HEK293T (cell line): Measurements from ENCODE around the gene CXCR2.
A peak's percentile ranks its signal among the peaks of the same experiment; 100 is the strongest.
"Not testable (repeated sequence)": the region's sequence is repeated elsewhere in the genome, so short reads cannot be mapped to it uniquely, and the experiment has no call there.

Experiments used
- CTCF ChIA-PET: fragments of 350-600 bp; formaldehyde crosslinking; extraction: SDS; loops from one replicate; lab custom pipeline; 2021; ENCODE audit warnings: antibody characterized with exemption, inconsistent platforms; lab: Yijun Ruan, JAX
- POLR2A ChIA-PET: fragments of 350-600 bp; formaldehyde crosslinking; extraction: SDS; loops from one replicate; lab custom pipeline; 2020; ENCODE audit warnings: antibody characterized with exemption, inconsistent platforms; lab: Yijun Ruan, JAX
- DNase-seq: peaks from one replicate; pipeline ENCODE4 v3.0.0; 2012; ENCODE audit warnings: mixed read lengths; ENCODE audit errors: extremely low spot score
- ARNT ChIP-seq: fragments of 450-650 bp; IDR thresholded peaks from 2 replicates; pipeline ENCODE4 v1.6.1; 2017; ENCODE audit warnings: mild to moderate bottlenecking
- BHLHE40 ChIP-seq: fragments of 450-650 bp; IDR thresholded peaks from 2 replicates; pipeline ENCODE4 v1.6.1; 2016; ENCODE audit warnings: mild to moderate bottlenecking, moderate library complexity, borderline replicate concordance
- CTBP1 ChIP-seq: fragments of 450-650 bp; IDR thresholded peaks from 2 replicates; pipeline ENCODE4 v1.6.1; 2016; ENCODE audit warnings: borderline replicate concordance
- ELF4 ChIP-seq: fragments of 450-650 bp; IDR thresholded peaks from 2 replicates; pipeline ENCODE4 v1.6.1; 2017; ENCODE audit warnings: antibody characterized with exemption
- FOXA1 ChIP-seq: fragments of 450-650 bp; IDR thresholded peaks from 2 replicates; pipeline ENCODE4 v1.6.1; 2016; ENCODE audit warnings: mild to moderate bottlenecking
- FOXK2 ChIP-seq: fragments of 450-650 bp; IDR thresholded peaks from 2 replicates; pipeline ENCODE4 v1.6.1; 2016; ENCODE audit warnings: mild to moderate bottlenecking
- FOXM1 ChIP-seq: fragments of 450-650 bp; IDR thresholded peaks from 2 replicates; pipeline ENCODE4 v1.6.1; 2017; ENCODE audit warnings: mild to moderate bottlenecking, borderline replicate concordance
- HDGF ChIP-seq: fragments of 450-650 bp; IDR thresholded peaks from 2 replicates; pipeline ENCODE4 v1.6.1; 2017; ENCODE audit warnings: antibody characterized with exemption, borderline replicate concordance
- L3MBTL2 ChIP-seq: fragments of 450-650 bp; conservative IDR thresholded peaks from 2 replicates; pipeline ENCODE4 v1.6.1; 2016; ENCODE audit warnings: mild to moderate bottlenecking
- LEF1 ChIP-seq: fragments of 450-650 bp; IDR thresholded peaks from 2 replicates; pipeline ENCODE4 v1.6.1; 2017; ENCODE audit warnings: mild to moderate bottlenecking, borderline replicate concordance
- NFRKB ChIP-seq: fragments of 450-650 bp; IDR thresholded peaks from 2 replicates; pipeline ENCODE4 v1.6.1; 2016; ENCODE audit warnings: mild to moderate bottlenecking, moderate library complexity
- PKNOX1 ChIP-seq: fragments of 450-650 bp; IDR thresholded peaks from 2 replicates; pipeline ENCODE4 v1.6.1; 2016
- SP1 ChIP-seq: fragments of 450-650 bp; IDR thresholded peaks from 2 replicates; pipeline ENCODE4 v1.6.1; 2017
- SUZ12 ChIP-seq: fragments of 450-650 bp; IDR thresholded peaks from 2 replicates; pipeline ENCODE4 v1.6.1; 2016; ENCODE audit warnings: mild to moderate bottlenecking
- TARDBP ChIP-seq: fragments of 450-650 bp; IDR thresholded peaks from 2 replicates; pipeline ENCODE4 v1.6.1; 2016
- ZNF384 ChIP-seq: fragments of 450-650 bp; IDR thresholded peaks from 2 replicates; pipeline ENCODE4 v1.6.1; 2016

The CXCR2 gene

GRCh38 chr2:218168635-218169462 is 43.0 kb downstream of the CXCR2 start:
- DNase-seq: peak; percentile 78
- TF ChIP-seq FOXK2: no peak
- TF ChIP-seq ELF4: no peak
- no peak for TF ChIP-seq CTBP1
- TF ChIP-seq LEF1: no peak
- ChIA-PET CTCF (interaction anchor here (0.6 to 1.2 kb wide), 2 partner anchors 101 to 124 kb away, joined by 4 to 5 read pairs; partner anchors contain the start of genes AAMP and PNKD), POLR2A (no interaction called here)

GRCh38 chr2:218169757-218170546 is 44.1 kb downstream of the CXCR2 start:
- POLR2A ChIA-PET: no interaction called here
- no peak for DNase-seq
- no peak for TF ChIP-seq CTBP1
- TF ChIP-seq L3MBTL2: no peak
- no peak for TF ChIP-seq SUZ12
- no peak for TF ChIP-seq FOXA1
- CTCF ChIA-PET: no interaction called here

- CTCF ChIA-PET: interaction anchor here (0.8 kb wide), 1 partner anchor 122 kb away, joined by 4 read pairs; no protein-coding TSS in a partner anchor
- POLR2A ChIA-PET, DNase-seq: not testable (repeated sequence)
Measured at GRCh38 chr2:218171744-218172143, 45.9 kb downstream of the CXCR2 start.

- ChIA-PET CTCF (interaction anchor here (0.6 kb wide), 1 partner anchor 900 kb away, joined by 6 read pairs; no protein-coding TSS in a partner anchor), POLR2A (no interaction called here)
- DNase-seq: no peak
- TF ChIP-seq HDGF (no peak), SP1 (no peak), TARDBP (no peak), LEF1 (no peak), FOXA1 (no peak), BHLHE40 (no peak), ELF4 (no peak), FOXM1 (no peak), L3MBTL2 (no peak), SUZ12 (no peak), ZNF384 (no peak), NFRKB (no peak), ARNT (no peak), CTBP1 (no peak), PKNOX1 (no peak), FOXK2 (no peak)
Measured at GRCh38 chr2:218172845-218173244, 47.0 kb downstream of the CXCR2 start.

GRCh38 chr2:218179782-218180181 is 54.0 kb downstream of the CXCR2 start:
- CTCF ChIA-PET: no interaction called here
- TF ChIP-seq LEF1 (no peak), FOXA1 (no peak)
- no peak for DNase-seq
- POLR2A ChIA-PET: no interaction called here

- DNase-seq: no peak
- TF ChIP-seq FOXA1 (no peak), TARDBP (no peak), ELF4 (no peak), NFRKB (no peak), CTBP1 (no peak), BHLHE40 (no peak), FOXK2 (no peak), ZNF384 (no peak), L3MBTL2 (no peak), PKNOX1 (no peak), LEF1 (no peak), HDGF (no peak), FOXM1 (no peak), SP1 (no peak), ARNT (no peak), SUZ12 (no peak)
- ChIA-PET POLR2A (no interaction called here), CTCF (no interaction called here)
Measured at GRCh38 chr2:218180467-218181114, 54.8 kb downstream of the CXCR2 start.

- POLR2A ChIA-PET: no interaction called here
- no peak for TF ChIP-seq CTBP1
- TF ChIP-seq BHLHE40: no peak
- TF ChIP-seq LEF1: no peak
- DNase-seq: no peak
- CTCF ChIA-PET: no interaction called here
Measured at GRCh38 chr2:218184331-218184730, 58.5 kb downstream of the CXCR2 start.
